ENCODE data around the gene LRRN2. TPM values are rescaled to one million over a fixed set of nuclear protein-coding genes. Genes with fewer than 3 reads are reported as not detected.
"Not testable (repeated sequence)": the region's sequence is repeated elsewhere in the genome, so short reads cannot be mapped to it uniquely, and the experiment has no call there.

LRRN2 gene
- total RNA-seq, 1 donor from 2014 or later, result 0.17 TPM

- DNase-seq, result no peak
Observed at GRCh38 chr1:204658295-204658694, 27.2 kb downstream of the LRRN2 start.

GRCh38 chr1:204653590-204654340 lies 31.8 kb downstream of the LRRN2 start:
- DNase-seq, result no peak

- DNase-seq, result no peak
Observed at GRCh38 chr1:204652497-204652896, 33.0 kb downstream of the LRRN2 start.

GRCh38 chr1:204651843-204652421 lies 33.6 kb downstream of the LRRN2 start:
- DNase-seq, result peak; percentile 14

- no peak for DNase-seq
Observed at GRCh38 chr1:204650911-204651570, 34.5 kb downstream of the LRRN2 start.

GRCh38 chr1:204649721-204650521 lies 35.6 kb downstream of the LRRN2 start:
- no peak for DNase-seq

GRCh38 chr1:204648576-204648975 lies 37.0 kb downstream of the LRRN2 start:
- DNase-seq, result no peak

GRCh38 chr1:204647805-204648153 lies 37.8 kb downstream of the LRRN2 start:
- no peak for DNase-seq

GRCh38 chr1:204647114-204647804 lies 38.3 kb downstream of the LRRN2 start:
- DNase-seq, result peak; percentile 82

- no peak for DNase-seq
Observed at GRCh38 chr1:204645666-204646065, 39.9 kb downstream of the LRRN2 start.

- no peak for DNase-seq
Observed at GRCh38 chr1:204645251-204645650, 40.3 kb downstream of the LRRN2 start.

GRCh38 chr1:204643503-204643902 lies 42.0 kb downstream of the LRRN2 start:
- no peak for DNase-seq

- DNase-seq, result no peak
Observed at GRCh38 chr1:204641936-204642335, 43.6 kb downstream of the LRRN2 start.

- DNase-seq, result no peak
Observed at GRCh38 chr1:204641455-204641854, 44.1 kb downstream of the LRRN2 start.

- no peak for DNase-seq
Observed at GRCh38 chr1:204640578-204640977, 45.0 kb downstream of the LRRN2 start.

- DNase-seq, result no peak
Observed at GRCh38 chr1:204634260-204634910, 51.2 kb downstream of the LRRN2 start.

GRCh38 chr1:204633665-204634064 lies 51.9 kb downstream of the LRRN2 start:
- no peak for DNase-seq

- DNase-seq, result no peak
Observed at GRCh38 chr1:204630132-204630905, 55.2 kb downstream of the LRRN2 start.

GRCh38 chr1:204629459-204629858 lies 56.1 kb downstream of the LRRN2 start:
- DNase-seq, result not testable (repeated sequence)

GRCh38 chr1:204628868-204629267 lies 56.7 kb downstream of the LRRN2 start:
- no peak for DNase-seq

GRCh38 chr1:204627436-204627835 lies 58.1 kb downstream of the LRRN2 start:
- no peak for DNase-seq
